Upper lobe of left lung (tissue), 4 donors: ENCODE data around the gene SNTB2.

Source experiments
- POLR2A ChIP-seq, 4 donors: fragments of 450-650 bp; IDR thresholded peaks; one replicate each; pipeline ENCODE4 v1.5.1; 2016 to 2017; ENCODE audit warnings: antibody characterized with exemption in 4 of 4, mild to moderate bottlenecking in 2 of 4
- TF ChIP-seq, protein P1 (sequence below), 6 experiments: fragments of 450-650 bp in 4 of 6; fragments of 200-600 bp in 2 of 6; sonication (generic) in 2 of 6; IDR thresholded peaks; one replicate each; pipeline ENCODE4 v1.5.1; 2016 to 2019; ENCODE audit warnings: antibody characterized with exemption in 6 of 6

DNA sequence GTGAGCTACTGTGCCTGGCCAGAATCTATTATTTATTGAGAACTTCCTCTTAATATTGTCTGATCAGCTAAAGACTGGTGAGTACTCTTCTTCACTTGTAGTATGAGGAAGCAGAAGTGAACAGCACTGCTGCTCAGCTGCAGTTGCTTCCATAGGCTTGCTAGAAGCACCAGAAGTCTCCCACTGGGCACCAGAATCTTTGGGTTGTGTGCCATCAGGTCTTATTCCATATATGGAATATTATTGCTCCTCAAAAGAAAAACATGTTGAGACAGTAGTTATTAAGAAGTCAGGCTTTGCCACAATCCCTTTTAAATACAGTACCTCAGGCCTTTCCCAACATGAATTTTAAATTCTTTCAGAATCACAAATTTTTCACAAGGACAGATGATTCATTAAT lies 17.2 kb downstream of the SNTB2 start:
- TF ChIP-seq, protein P1, sequence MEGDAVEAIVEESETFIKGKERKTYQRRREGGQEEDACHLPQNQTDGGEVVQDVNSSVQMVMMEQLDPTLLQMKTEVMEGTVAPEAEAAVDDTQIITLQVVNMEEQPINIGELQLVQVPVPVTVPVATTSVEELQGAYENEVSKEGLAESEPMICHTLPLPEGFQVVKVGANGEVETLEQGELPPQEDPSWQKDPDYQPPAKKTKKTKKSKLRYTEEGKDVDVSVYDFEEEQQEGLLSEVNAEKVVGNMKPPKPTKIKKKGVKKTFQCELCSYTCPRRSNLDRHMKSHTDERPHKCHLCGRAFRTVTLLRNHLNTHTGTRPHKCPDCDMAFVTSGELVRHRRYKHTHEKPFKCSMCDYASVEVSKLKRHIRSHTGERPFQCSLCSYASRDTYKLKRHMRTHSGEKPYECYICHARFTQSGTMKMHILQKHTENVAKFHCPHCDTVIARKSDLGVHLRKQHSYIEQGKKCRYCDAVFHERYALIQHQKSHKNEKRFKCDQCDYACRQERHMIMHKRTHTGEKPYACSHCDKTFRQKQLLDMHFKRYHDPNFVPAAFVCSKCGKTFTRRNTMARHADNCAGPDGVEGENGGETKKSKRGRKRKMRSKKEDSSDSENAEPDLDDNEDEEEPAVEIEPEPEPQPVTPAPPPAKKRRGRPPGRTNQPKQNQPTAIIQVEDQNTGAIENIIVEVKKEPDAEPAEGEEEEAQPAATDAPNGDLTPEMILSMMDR (IDR thresholded peaks at IDR 0.05) = no peak
- no peak for TF ChIP-seq POLR2A (IDR thresholded peaks at IDR 0.05)
